ENCODE measurements around the gene EEA1. TPM values are rescaled to one million over a fixed set of nuclear protein-coding genes. Genes with fewer than 3 reads are reported as not detected.
A peak's percentile ranks its signal among the peaks of the same experiment; 100 is the strongest.

Gene EEA1
- total RNA-seq, 1 donor from 2014 or later: 27.0 TPM

- DNase-seq: peak; percentile 70
Measured at GRCh38 chr12:92745856-92746550, 183.1 kb downstream of the EEA1 start.

GRCh38 chr12:92743026-92743425 lies 186.1 kb downstream of the EEA1 start:
- DNase-seq: no peak

- peak; percentile 45 for DNase-seq
Measured at GRCh38 chr12:92740411-92740810, 188.7 kb downstream of the EEA1 start.

GRCh38 chr12:92739113-92739512 lies 190.0 kb downstream of the EEA1 start:
- DNase-seq: peak; percentile 8

GRCh38 chr12:92737855-92738850 lies 190.9 kb downstream of the EEA1 start:
- no peak for DNase-seq

GRCh38 chr12:92736605-92737004 lies 192.5 kb downstream of the EEA1 start:
- DNase-seq: no peak

- peak; percentile 71 for DNase-seq
Measured at GRCh38 chr12:92735131-92735721, 193.9 kb downstream of the EEA1 start.

- no peak for DNase-seq
Measured at GRCh38 chr12:92733661-92734060, 195.4 kb downstream of the EEA1 start.

GRCh38 chr12:92733181-92733580 lies 195.9 kb downstream of the EEA1 start:
- no peak for DNase-seq

GRCh38 chr12:92732716-92733115 lies 196.4 kb downstream of the EEA1 start:
- DNase-seq: no peak

GRCh38 chr12:92732216-92732615 lies 196.9 kb downstream of the EEA1 start:
- no peak for DNase-seq

GRCh38 chr12:92730758-92731157 lies 198.3 kb downstream of the EEA1 start:
- no peak for DNase-seq

GRCh38 chr12:92729773-92730305 lies 199.3 kb downstream of the EEA1 start:
- DNase-seq: no peak

GRCh38 chr12:92726850-92727249 lies 202.2 kb downstream of the EEA1 start:
- no peak for DNase-seq

GRCh38 chr12:92722897-92723296 lies 206.2 kb downstream of the EEA1 start:
- no peak for DNase-seq

- DNase-seq: no peak
Measured at GRCh38 chr12:92721656-92722055, 207.4 kb downstream of the EEA1 start.

- DNase-seq: no peak
Measured at GRCh38 chr12:92721130-92721529, 208.0 kb downstream of the EEA1 start.

Small RNA genes lying within 50 kb of the gene (small RNA-seq; reads per million reads assigned to genes)
- not detected for gene RNU6-1329P (ENCODE audit: low replicate concordance)

Other genes with a start within 250 kb of the EEA1 start
- gene PLEKHG7, start 226.3 kb downstream of the EEA1 start, total RNA-seq: not detected